ENCODE measurements around the gene PRKAG2. TPM values are rescaled to one million over a fixed set of nuclear protein-coding genes. Genes with fewer than 3 reads are reported as not detected.

The PRKAG2 gene
- total RNA-seq, 1 donor from 2014 or later, result 25.4 TPM

DNA sequence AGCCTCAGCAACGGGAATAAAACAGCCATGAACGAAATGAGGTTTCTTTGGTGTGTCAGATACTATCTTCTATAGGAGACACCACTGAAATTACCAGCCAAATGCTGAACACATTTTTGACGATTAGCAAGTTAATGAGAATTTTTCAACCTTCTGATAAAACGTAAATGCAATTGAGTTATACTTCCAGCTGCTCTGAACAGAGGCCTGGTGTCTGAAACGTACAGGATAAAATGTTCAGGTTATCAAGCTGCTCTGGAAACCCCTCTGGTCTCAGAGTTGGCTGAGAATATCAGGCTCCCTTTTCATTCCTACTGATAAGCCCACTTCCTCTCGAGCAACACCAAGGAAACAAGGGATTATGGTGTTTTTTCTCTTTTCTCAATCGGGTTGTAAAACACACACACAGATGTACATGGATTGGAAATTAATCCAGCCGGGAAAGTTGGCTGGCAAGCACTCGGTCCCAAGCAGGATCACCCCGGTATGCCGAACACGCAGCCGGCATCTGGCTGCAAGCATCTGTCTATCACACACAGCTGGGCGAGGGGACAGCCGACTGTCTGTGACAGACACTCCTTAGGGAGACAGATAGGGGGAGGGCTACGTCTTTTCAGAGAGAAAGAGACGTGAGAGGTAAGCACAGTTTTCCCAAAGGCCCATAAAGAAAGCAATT, 171.8 kb downstream of the PRKAG2 start:
- DNase-seq (ENCODE audit: extremely low read depth, low read depth, low spot score), result no peak

- DNase-seq (ENCODE audit: extremely low read depth, low read depth, low spot score), result no peak
Measured at GRCh38 chr7:151704299-151704959, 172.5 kb downstream of the PRKAG2 start.

DNA sequence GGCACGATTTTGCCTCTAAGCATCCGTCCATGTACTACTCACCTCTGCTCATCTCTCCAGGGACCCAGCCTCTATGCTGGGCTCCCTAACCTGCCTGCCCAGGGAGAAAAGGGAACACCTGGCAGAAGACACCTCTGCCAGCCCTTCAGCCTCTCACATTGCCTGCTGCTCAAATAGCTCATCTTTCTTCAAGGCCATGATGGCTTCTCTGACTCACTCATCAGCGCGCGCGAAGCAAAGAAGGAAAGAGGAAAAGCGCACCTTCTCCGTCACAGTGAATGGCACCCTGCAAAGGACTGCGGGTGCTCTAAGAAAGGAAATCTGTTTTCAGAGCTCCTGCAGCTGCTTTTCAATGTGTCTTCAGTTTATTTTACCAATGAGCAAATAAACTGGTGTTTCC, 174.0 kb downstream of the PRKAG2 start:
- DNase-seq (ENCODE audit: extremely low read depth, low read depth, low spot score), result no peak

- DNase-seq (ENCODE audit: extremely low read depth, low read depth, low spot score), result no peak
Measured at GRCh38 chr7:151700586-151701165, 176.2 kb downstream of the PRKAG2 start.

DNA sequence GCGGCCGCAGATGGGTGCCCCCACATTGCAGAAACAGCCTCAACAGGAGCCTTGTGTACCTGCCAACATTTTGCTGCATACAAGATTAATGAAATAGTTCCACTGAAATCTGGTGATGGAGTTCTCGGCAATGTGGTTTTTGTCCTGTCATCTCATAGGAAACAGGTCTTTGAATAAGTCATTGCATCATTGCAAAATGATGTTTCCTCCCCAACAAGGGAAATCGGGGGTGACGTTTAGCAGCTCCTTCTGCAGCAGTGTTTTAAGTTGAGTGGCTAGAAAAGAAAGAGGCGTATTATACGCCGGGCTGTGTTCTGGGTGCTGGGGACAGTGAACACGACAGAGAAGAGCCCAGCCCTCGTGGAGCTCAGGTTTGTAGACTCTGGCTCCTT, 177.0 kb downstream of the PRKAG2 start:
- no peak for DNase-seq (ENCODE audit: extremely low read depth, low read depth, low spot score)

- DNase-seq (ENCODE audit: extremely low read depth, low read depth, low spot score), result no peak
Measured at GRCh38 chr7:151699147-151699927, 177.6 kb downstream of the PRKAG2 start.

DNA sequence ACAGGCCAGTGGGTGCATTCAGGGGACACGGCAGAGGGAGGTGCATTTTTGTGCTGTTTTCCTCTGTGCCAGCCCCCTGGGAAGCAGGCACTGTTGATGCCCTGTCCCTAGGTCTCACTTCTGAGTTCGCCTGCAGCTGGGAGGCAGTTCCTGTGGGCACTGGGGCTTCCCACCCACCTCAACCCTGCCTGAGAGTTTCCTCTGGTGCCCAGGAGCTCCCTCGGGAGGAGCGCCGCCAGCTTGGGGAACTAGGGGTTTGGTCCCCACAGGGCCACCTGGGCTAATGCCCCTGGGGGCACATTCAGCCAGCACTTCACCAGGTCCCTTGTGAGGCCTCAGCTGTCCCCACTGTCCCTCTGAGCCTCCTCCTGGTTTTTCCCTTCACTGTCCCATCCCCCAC, 179.0 kb downstream of the PRKAG2 start:
- DNase-seq (ENCODE audit: extremely low read depth, low read depth, low spot score), result no peak

DNA sequence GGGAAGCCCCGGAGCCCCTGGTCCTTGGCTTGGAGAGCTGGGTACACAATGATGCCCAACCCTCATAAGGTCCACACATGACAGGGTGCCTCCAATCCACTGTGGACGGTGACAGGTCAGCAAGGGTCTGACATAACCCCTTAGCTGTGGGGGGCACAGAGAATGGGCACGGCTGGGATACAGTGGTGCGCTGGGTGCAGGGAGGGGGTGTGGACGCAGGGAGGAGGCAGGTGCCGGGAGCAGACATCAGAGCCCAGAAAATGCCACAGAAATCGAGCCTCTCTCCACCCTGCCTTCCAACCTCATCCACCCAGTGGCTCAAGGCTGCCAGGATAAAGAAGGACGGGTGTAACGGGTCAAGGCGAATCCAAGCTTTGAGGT, 179.4 kb downstream of the PRKAG2 start:
- DNase-seq (ENCODE audit: extremely low read depth, low read depth, low spot score), result no peak

DNA sequence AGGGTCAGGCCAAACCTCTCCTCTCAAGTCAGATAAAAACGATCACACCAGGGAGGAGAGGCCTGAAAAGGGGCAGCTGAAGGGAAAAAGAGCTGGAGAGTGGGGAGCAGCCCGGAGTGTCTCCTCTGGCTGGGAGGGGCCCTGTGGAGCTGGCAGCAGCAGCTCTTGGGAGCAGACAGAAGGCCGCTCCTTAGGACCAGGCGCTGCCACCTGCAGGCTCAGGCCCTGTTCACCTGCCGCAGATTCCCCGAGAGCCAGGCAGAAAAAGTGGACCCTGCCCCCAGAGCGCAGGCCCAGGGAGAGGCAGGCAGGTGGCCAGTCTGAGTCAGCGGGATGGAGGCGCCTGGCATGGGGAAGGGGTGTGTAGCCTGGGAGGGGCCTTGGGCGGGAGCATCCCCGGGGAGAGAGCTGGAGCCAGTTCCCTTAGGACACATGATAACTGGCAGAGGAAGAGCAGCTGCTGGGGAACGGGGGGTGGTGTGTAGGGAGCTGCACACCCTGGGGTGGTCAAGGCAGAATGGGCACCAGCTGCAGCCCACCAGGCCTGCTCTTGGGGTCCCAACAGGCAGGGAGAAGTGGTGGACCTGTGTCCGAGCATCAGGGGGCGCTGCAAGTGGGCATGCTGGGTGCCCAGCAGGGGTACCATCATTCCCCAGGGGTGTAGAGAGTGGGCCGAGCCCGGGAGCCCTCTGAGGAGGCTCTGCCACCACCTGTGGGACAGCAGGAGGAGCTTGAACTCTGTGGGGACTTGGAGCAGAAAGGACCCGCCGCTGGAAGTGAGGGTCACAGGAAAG, 180.0 kb downstream of the PRKAG2 start:
- no peak for DNase-seq (ENCODE audit: extremely low read depth, low read depth, low spot score)

DNA sequence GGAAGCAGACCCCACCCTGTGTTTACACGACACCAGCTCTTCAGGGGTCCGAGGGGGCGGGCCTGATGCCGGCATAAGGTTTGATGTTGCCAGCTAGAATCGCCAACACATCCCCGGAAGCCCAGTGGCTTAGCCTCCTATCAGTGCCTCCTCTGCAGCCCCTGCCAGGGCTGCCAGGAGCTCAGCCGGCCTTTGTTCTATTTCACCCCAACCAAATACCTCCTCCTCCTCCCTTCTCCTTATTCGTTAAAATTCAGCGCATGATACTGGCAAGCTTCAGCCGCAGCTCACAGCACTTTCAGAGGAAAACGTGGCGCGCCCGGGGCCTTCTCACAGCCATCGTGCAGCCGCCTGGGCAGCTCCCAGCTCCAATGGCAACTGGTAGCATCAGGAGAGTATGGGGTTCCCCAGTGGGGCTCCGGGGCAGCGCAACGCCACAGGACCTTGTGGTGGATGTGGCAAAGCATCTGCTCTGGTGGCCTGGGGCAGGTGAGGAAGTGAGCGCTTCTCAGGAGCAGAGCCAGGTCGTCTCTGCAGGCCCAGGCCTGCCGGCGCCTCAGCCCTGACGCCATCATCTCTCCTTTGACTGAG, 180.9 kb downstream of the PRKAG2 start:
- DNase-seq (ENCODE audit: extremely low read depth, low read depth, low spot score), result no peak

GRCh38 chr7:151694828-151695580, 181.9 kb downstream of the PRKAG2 start:
- no peak for DNase-seq (ENCODE audit: extremely low read depth, low read depth, low spot score)

DNA sequence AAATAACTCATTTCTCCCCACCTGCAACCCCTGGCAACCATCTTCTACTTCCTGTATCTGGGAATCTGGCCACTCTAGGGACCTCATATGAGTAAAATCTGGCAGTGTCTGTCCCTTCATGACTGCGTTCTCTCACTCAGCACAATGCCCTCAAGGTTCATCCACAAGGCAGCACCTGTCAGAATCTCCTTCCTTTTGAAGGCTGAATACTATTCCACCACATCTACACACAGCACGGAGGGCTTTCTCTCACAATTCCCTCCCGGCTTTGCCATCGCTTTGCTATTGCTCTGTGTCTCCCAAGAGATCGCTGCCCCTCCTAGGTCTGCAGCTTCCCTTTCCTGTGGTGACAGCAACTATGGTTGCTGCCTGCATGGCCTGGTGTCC, 182.5 kb downstream of the PRKAG2 start:
- DNase-seq (ENCODE audit: extremely low read depth, low read depth, low spot score), result no peak

- no peak for DNase-seq (ENCODE audit: extremely low read depth, low read depth, low spot score)
Measured at GRCh38 chr7:151693140-151693539, 183.8 kb downstream of the PRKAG2 start.

- no peak for DNase-seq (ENCODE audit: extremely low read depth, low read depth, low spot score)
Measured at GRCh38 chr7:151692721-151693120, 184.2 kb downstream of the PRKAG2 start.

- no peak for DNase-seq (ENCODE audit: extremely low read depth, low read depth, low spot score)
Measured at GRCh38 chr7:151691449-151691848, 185.5 kb downstream of the PRKAG2 start.

GRCh38 chr7:151690606-151691005, 186.3 kb downstream of the PRKAG2 start:
- no peak for DNase-seq (ENCODE audit: extremely low read depth, low read depth, low spot score)

DNA sequence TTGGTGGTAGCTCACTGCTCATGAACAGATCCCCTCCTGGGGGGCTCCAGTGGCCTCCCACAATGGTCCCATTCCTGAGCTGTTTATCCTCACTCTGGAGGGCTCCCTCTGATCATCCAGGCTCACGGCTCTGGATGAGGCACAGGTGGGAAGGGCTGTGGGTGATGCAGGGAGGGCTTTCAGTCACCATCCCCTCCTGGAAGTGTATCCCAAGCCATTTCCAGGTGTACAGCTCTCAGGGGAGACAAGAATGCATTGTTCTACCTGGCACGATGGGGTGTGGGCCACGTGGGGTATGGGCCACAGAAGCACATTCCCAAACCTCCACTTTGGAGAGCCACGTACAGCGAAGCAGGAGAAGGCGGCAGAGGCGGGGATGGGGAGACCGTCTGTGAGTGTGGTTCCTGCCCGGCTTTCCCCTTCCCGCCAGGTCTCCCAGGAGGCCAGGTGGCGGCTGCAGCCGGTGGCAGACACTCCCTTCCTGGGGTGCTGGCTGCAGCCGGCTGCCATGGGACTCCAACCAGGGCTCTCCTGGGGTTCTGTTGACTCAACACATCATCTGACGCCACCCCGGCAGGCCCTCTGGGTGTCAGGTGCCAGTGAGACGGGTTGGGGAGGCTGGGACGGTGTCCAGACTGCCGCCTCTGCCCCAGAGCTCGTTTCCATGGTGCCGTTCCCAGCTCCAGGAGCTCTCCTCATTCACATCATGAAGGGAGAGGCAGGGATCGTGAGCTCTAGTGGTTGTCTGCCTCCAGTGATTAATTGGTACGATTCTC, 187.5 kb downstream of the PRKAG2 start:
- DNase-seq (ENCODE audit: extremely low read depth, low read depth, low spot score), result no peak

DNA sequence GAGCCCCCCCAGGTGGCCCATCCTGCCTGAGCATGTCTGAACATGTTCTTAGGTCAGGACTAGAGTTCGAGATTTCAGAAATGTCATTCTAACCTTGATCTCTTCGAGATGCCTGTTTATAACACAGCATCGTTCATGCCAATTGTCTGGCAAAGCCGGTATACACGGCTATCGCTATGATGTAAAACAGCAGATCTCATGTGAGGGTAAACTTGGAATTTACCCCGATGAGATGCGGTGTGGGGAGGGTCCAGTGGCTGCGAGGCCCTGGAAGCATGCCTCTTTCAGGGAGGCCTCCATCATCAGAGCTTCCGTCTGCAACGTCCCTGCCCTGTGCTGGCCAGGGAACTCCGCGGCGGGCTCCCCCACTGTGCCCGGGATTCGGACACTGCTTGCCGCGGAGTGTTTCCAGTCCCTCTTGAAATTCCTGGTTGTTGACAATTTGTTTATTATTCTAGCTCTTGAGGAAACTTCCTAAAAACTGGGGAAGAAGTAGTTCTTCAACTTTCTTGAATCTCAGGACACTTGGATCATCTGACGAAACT, 188.6 kb downstream of the PRKAG2 start:
- DNase-seq (ENCODE audit: extremely low read depth, low read depth, low spot score), result no peak

Data from glomerular endothelial cell (primary cell).